Fibroblast of the aortic adventitia (primary cell): ENCODE measurements around the gene PPP1R13B. TPM values are rescaled to one million over a fixed set of nuclear protein-coding genes. Genes with fewer than 3 reads are reported as not detected.

Source experiments
- DNase-seq: peaks from one replicate; pipeline ENCODE4 v3.0.0-alpha.2; 2010; ENCODE audit warnings: low read depth
- H3K4me3 ChIP-seq: 2 replicates; pipeline ENCODE4 v1.5.1; 2011; ENCODE audit warnings: low read depth, mild to moderate bottlenecking, control low read depth, low read length, moderate library complexity
- small RNA-seq: library from RNA; depleted of rRNA; stranded (forward); fragments of <200 nt; gene quantifications from one replicate; pipeline ENCODE3, GENCODE V24; 2012
- total RNA-seq: library from RNA; depleted of rRNA; stranded (reverse); fragments of >200 nt; gene quantifications from 2 replicates; pipeline ENCODE4 v1.2.3, GENCODE V29; 2012; ENCODE audit warnings: low replicate concordance
- TF ChIP-seq, protein P1 (sequence below): IDR thresholded peaks from 2 replicates; pipeline ENCODE4 v1.5.1; 2011; ENCODE audit warnings: mild to moderate bottlenecking, low read length, control low read depth, inconsistent platforms; ENCODE audit not compliant: insufficient read depth

The PPP1R13B gene
- total RNA-seq, 1 donor = 1.2 TPM

GRCh38 chr14:103684471-103684870 is 162.9 kb downstream of the PPP1R13B start:
- TF ChIP-seq, protein P1, sequence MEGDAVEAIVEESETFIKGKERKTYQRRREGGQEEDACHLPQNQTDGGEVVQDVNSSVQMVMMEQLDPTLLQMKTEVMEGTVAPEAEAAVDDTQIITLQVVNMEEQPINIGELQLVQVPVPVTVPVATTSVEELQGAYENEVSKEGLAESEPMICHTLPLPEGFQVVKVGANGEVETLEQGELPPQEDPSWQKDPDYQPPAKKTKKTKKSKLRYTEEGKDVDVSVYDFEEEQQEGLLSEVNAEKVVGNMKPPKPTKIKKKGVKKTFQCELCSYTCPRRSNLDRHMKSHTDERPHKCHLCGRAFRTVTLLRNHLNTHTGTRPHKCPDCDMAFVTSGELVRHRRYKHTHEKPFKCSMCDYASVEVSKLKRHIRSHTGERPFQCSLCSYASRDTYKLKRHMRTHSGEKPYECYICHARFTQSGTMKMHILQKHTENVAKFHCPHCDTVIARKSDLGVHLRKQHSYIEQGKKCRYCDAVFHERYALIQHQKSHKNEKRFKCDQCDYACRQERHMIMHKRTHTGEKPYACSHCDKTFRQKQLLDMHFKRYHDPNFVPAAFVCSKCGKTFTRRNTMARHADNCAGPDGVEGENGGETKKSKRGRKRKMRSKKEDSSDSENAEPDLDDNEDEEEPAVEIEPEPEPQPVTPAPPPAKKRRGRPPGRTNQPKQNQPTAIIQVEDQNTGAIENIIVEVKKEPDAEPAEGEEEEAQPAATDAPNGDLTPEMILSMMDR = no peak
- no peak for DNase-seq
- H3K4me3 ChIP-seq = no peak overlapping the region

Small RNA genes lying within 50 kb of the gene (small RNA-seq; reads per million reads assigned to genes)
- gene RF00019 = not detected
- not detected for gene RF00280

Other genes with a start within 250 kb of the PPP1R13B start
- gene KLC1, start 218.4 kb downstream of the PPP1R13B start, total RNA-seq = 212 and 1,079 TPM in 2 replicates
- gene XRCC3, start 132.1 kb downstream of the PPP1R13B start, total RNA-seq = 8.7 and 18.1 TPM in 2 replicates
- 47.0 and 68.4 TPM in 2 replicates for gene ZFYVE21, start 131.8 kb downstream of the PPP1R13B start, total RNA-seq
- 0.45 and 4.5 TPM in 2 replicates for gene TDRD9, start 80.9 kb upstream of the PPP1R13B start, total RNA-seq
- not detected in 2 replicates for gene RD3L, start 95.0 kb upstream of the PPP1R13B start, total RNA-seq
- not detected in 2 replicates for gene ASPG, start 238.1 kb upstream of the PPP1R13B start, total RNA-seq